Measurements from ENCODE around the gene KLHDC3. TPM values are rescaled to one million over a fixed set of nuclear protein-coding genes. Genes with fewer than 3 reads are reported as not detected.

Gene KLHDC3
- total and polyA plus RNA-seq, 8 donors: 19.7 to 48.8 (median 29.9) TPM

GRCh38 chr6:42979523-42980177, 34.4 kb upstream of the KLHDC3 start:
- ATAC-seq: peak in 2 of 4 donors; percentile 5 to 6
- no peak for FAIRE-seq
- peaks cover 0 to 22% (median 0%) of the 10 kb centered on the region in 3 donors for H3K4me1 ChIP-seq
- no peaks in the 10 kb centered on the region for H3K9me3 ChIP-seq
- no peak for DNase-seq
- H3K27ac ChIP-seq: peak overlapping the region; percentile 70 to 91 (median 74)
- no peak for TF ChIP-seq CTCF (IDR thresholded peaks at IDR 0.05)
- H3K27me3 ChIP-seq: no peaks in the 10 kb centered on the region
- H3K36me3 ChIP-seq: no peaks in the 10 kb centered on the region
- H3K4me3 ChIP-seq: peak overlapping the region; percentile 70 to 95 (median 84)
- 46 to 51% methylated on average over 9 of the region's 9 CpGs for whole genome bisulfite sequencing, 2 donors
- intact Hi-C loops (cut with DNase I): no loop called here

DNA sequence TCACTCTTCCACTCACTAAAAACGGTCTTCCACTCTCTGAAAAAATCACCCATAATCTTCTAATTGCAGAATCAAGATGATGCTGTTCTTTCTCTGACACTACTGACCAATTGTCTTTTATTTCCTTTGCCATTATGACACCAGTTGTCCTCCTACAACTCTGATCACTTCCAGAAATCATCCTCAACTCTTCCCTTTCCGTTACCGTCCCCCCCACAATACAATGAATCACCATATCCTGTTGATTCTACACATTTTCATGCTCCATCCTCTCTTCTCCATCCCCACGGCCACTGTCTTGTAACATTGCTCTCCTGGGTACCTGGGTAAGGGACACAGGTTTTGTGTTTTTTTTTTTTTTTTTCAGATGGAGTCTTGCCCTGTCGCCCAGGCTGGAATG, 32.2 kb upstream of the KLHDC3 start:
- 88% methylated on average over 5 of the region's 5 CpGs for WGBS, 2 donors
- H3K4me1 ChIP-seq: peaks cover 0 to 28% (median 0%) of the 10 kb centered on the region in 3 donors
- FAIRE-seq (no peak), ATAC-seq (no peak), DNase-seq (no peak)
- H3K9me3 ChIP-seq: no peaks in the 10 kb centered on the region
- H3K4me3 ChIP-seq: no peak overlapping the region
- TF ChIP-seq CTCF (IDR thresholded peaks at IDR 0.05): no peak
- intact Hi-C loops (cut with DNase I): no loop called here
- H3K27ac ChIP-seq: no peak overlapping the region
- H3K36me3 ChIP-seq: no peaks in the 10 kb centered on the region
- H3K27me3 ChIP-seq: no peaks in the 10 kb centered on the region

DNA sequence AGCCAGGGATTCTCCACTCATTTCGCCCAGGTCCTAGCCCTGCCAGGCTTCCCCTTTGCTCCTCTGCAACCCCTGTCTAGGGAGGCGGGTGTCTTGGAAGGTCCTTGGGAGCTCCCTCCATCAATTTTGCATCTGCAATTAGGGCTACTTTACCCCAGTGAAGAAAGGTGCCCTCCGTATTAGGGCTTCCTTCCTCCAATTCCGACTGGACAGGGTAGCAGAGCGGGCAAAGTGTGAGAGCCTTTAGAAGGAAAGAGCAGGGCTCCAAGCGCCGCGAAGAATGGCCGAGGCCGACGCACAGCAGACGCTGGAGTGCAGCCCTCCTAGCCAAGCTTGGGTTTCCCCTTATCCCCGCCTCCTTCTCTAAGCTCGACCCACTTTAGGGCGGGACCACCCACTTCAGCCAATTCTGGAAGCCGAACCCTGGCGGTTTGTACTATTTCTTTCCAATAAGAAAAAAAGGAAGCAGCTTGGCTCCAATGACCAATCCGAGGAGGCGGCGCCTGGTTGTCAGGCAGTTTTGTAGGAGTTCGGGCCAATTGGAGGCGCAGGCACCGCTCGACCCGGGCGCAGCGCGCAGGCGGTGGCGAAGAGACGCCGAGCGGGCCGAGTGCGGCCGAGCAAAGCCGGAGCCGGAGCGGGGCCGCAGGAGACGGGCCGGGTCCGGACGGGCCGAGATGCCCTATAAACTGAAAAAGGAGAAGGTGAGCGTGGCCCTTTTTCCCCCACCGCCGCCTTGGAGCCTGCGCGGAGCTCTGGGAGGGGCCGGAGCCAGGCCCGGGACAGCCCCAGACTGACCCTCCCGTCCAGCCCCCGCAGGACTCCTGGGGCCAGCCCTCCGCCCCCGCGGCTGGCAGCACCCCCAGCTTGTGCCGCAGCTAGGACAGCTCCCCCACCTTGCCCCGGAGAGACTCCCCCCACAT, 29.8 kb upstream of the KLHDC3 start, which contains the start of gene PPP2R5D:
PPP2R5D (plus strand) TSS at position 570 of the 923 bp plus-strand sequence; CDS start at position 678, 108 bp downstream.
- peaks cover 0 to 14% (median 0%) of the 10 kb centered on the region in 3 donors for H3K4me1 ChIP-seq
- no peaks in the 10 kb centered on the region for H3K9me3 ChIP-seq
- WGBS, 2 donors: 1% methylated on average over 50 to 59 of the region's 59 CpGs
- no peaks in the 10 kb centered on the region for H3K27me3 ChIP-seq
- peak within 1 kb of the TSS; percentile 48 to 76 (median 67) for H3K27ac ChIP-seq
- H3K36me3 ChIP-seq: no peaks in the 10 kb centered on the region
- ATAC-seq (peak; percentile 94 to 96 (median 95)), DNase-seq (peak; percentile 90 to 98 (median 97)), FAIRE-seq (peak; percentile 87)
- peak within 1 kb of the TSS; percentile 81 to 94 (median 89) for H3K4me3 ChIP-seq
- no peak for TF ChIP-seq CTCF (IDR thresholded peaks at IDR 0.05)
- intact Hi-C loops (cut with DNase I): no loop called here

- ATAC-seq (peak in 1 of 4 donors; percentile 4), DNase-seq (no peak)
Measured at GRCh38 chr6:42984924-42985475, 29.0 kb upstream of the KLHDC3 start.

More at GRCh38 chr6:42984924-42985475, 29.0 kb upstream of the KLHDC3 start:
- 8% methylated on average over 13 of the region's 13 CpGs for WGBS, 2 donors
- H3K27me3 ChIP-seq: no peaks in the 10 kb centered on the region
- H3K36me3 ChIP-seq: no peaks in the 10 kb centered on the region
- H3K27ac ChIP-seq: no peak overlapping the region
- peaks cover 0 to 8% (median 0%) of the 10 kb centered on the region in 3 donors for H3K4me1 ChIP-seq
- H3K4me3 ChIP-seq: peak overlapping the region; percentile 81 to 94 (median 89)
- FAIRE-seq: no peak
- no peak for TF ChIP-seq CTCF (IDR thresholded peaks at IDR 0.05)
- H3K9me3 ChIP-seq: no peaks in the 10 kb centered on the region
- intact Hi-C loops (cut with DNase I): no loop called here
